ENCODE measurements around the gene ZNF793.

- TF ChIP-seq, protein P1, sequence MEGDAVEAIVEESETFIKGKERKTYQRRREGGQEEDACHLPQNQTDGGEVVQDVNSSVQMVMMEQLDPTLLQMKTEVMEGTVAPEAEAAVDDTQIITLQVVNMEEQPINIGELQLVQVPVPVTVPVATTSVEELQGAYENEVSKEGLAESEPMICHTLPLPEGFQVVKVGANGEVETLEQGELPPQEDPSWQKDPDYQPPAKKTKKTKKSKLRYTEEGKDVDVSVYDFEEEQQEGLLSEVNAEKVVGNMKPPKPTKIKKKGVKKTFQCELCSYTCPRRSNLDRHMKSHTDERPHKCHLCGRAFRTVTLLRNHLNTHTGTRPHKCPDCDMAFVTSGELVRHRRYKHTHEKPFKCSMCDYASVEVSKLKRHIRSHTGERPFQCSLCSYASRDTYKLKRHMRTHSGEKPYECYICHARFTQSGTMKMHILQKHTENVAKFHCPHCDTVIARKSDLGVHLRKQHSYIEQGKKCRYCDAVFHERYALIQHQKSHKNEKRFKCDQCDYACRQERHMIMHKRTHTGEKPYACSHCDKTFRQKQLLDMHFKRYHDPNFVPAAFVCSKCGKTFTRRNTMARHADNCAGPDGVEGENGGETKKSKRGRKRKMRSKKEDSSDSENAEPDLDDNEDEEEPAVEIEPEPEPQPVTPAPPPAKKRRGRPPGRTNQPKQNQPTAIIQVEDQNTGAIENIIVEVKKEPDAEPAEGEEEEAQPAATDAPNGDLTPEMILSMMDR (IDR thresholded peaks at IDR 0.05; ENCODE audit: borderline replicate concordance, extremely low read depth, low read length, poor library complexity, severe bottlenecking), result no peak
- TF ChIP-seq EZH2 (IDR thresholded peaks at IDR 0.05; ENCODE audit: borderline replicate concordance, low read depth, low read length, severe bottlenecking), result no peak
Observed at GRCh38 chr19:37472165-37472564, 34.6 kb upstream of the ZNF793 start.
